ENCODE measurements around the gene SLC29A1.
"Not testable (repeated sequence)": the region's sequence is repeated elsewhere in the genome, so short reads cannot be mapped to it uniquely, and the experiment has no call there.

Gene SLC29A1

GRCh38 chr6:44223319-44224028 is at the start of gene SLC29A1:
Gene SLC29A1 (plus strand): TSS chr6:44223595. CDS start chr6:44227314, 3,719 bp downstream.
- peak; percentile 48 for DNase-seq

GRCh38 chr6:44176130-44176761 is 47.1 kb upstream of the SLC29A1 start:
- DNase-seq = peak; percentile 20

- DNase-seq = peak; percentile 8
Measured at GRCh38 chr6:44176762-44177509, 46.5 kb upstream of the SLC29A1 start.

GRCh38 chr6:44177691-44178423 is 45.5 kb upstream of the SLC29A1 start:
- no peak for DNase-seq

- no peak for DNase-seq
Measured at GRCh38 chr6:44178424-44179071, 44.8 kb upstream of the SLC29A1 start.

- no peak for DNase-seq
Measured at GRCh38 chr6:44179072-44179536, 44.3 kb upstream of the SLC29A1 start.

GRCh38 chr6:44179648-44180047 is 43.7 kb upstream of the SLC29A1 start:
- DNase-seq = no peak

GRCh38 chr6:44180406-44180805 is 43.0 kb upstream of the SLC29A1 start:
- DNase-seq = no peak

- DNase-seq = no peak
Measured at GRCh38 chr6:44180886-44181285, 42.5 kb upstream of the SLC29A1 start.

GRCh38 chr6:44181784-44182183 is 41.6 kb upstream of the SLC29A1 start:
- DNase-seq = not testable (repeated sequence)

GRCh38 chr6:44182911-44183390 is 40.4 kb upstream of the SLC29A1 start:
- no peak for DNase-seq

- DNase-seq = no peak
Measured at GRCh38 chr6:44183783-44184182, 39.6 kb upstream of the SLC29A1 start.

- DNase-seq = not testable (repeated sequence)
Measured at GRCh38 chr6:44185356-44185755, 38.0 kb upstream of the SLC29A1 start.

GRCh38 chr6:44185953-44186634 is 37.3 kb upstream of the SLC29A1 start:
- DNase-seq = no peak

GRCh38 chr6:44186635-44187025 is 36.8 kb upstream of the SLC29A1 start:
- DNase-seq = no peak

- DNase-seq = no peak
Measured at GRCh38 chr6:44188819-44189218, 34.6 kb upstream of the SLC29A1 start.

GRCh38 chr6:44189257-44189656 is 34.1 kb upstream of the SLC29A1 start:
- no peak for DNase-seq

GRCh38 chr6:44190715-44191114 is 32.7 kb upstream of the SLC29A1 start:
- DNase-seq = peak; percentile 60

- no peak for DNase-seq
Measured at GRCh38 chr6:44192428-44193041, 30.9 kb upstream of the SLC29A1 start.

GRCh38 chr6:44193307-44193910 is 30.0 kb upstream of the SLC29A1 start:
- DNase-seq = no peak

- DNase-seq = no peak
Measured at GRCh38 chr6:44194326-44194725, 29.1 kb upstream of the SLC29A1 start.
